HG03066 (cell line): ENCODE measurements around the gene TMEM125.
A peak's percentile ranks its signal among the peaks of the same experiment; 100 is the strongest.

Experiments
- ATAC-seq: cut with Tn5 transposase; IDR thresholded peaks from one replicate; pipeline ENCODE4 v1.9.1; 2021; ENCODE audit warnings: low read depth; ENCODE audit not compliant: unreplicated experiment

The TMEM125 gene

DNA sequence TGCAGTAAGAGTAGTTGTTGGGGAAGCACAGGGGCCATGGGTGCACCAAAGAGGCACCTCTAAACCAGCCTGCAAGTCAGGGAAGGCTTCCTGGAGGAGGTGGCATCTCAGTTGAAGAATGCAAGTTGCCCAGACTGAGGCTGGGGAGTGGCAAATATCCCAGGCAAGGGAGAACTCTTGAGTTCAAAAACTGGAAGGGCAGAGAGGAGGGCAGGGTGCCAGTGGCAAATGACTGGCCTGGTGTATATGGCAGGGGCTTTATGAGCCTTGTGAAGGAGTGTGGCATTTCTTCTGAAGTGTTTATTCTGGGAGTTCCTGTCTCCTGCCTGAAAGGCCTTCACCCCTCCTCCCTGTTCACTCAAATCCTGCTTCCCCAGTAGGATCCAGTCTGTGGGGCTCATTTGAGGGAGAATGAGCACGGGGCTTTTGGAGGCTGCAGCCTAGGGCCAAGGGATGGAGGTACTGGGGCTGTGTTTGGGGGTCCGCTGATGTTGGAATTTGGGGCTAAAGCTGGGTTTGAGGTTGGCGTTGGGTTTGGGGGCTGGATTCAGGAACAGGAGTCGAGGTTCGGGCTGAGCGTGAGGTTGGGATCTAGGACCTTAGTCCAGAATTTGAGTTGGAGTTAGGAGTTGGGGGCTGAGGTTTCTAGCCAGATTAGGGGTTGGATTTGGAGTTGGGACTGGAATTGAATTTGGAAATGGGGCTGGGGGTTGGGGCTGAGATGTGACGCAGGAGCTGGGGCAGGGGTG is at the start of gene TMEM125:
TSS of gene TMEM125 (plus strand) at position 357 of the 749 bp plus-strand sequence. CDS start 2,740 bp downstream, outside the sequence.
- ATAC-seq, result no peak

- peak; percentile 83 for ATAC-seq
Measured at GRCh38 chr1:43220905-43221778, 48.6 kb upstream of the TMEM125 start.

GRCh38 chr1:43221797-43222196 is 48.0 kb upstream of the TMEM125 start:
- ATAC-seq, result no peak

DNA sequence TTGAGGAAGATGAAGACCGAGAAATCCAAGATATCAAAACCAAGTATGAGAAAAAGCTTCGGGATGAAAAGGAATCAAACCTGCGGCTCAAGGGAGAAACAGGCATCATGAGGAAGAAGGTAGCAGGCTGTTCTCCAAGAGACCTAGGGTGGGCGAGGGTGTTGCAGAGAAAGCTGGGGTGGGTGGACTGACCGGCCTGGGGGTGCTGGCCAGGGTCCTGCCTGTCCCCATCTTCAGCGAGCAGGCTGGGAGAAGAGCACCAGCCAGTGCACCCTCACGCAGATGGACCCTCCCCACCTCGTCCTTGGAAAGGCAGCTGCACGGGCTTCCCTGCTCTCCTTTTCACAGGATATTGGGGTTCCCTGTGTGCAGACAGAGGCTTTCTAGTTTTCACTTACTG is 46.9 kb upstream of the TMEM125 start:
- no peak for ATAC-seq

DNA sequence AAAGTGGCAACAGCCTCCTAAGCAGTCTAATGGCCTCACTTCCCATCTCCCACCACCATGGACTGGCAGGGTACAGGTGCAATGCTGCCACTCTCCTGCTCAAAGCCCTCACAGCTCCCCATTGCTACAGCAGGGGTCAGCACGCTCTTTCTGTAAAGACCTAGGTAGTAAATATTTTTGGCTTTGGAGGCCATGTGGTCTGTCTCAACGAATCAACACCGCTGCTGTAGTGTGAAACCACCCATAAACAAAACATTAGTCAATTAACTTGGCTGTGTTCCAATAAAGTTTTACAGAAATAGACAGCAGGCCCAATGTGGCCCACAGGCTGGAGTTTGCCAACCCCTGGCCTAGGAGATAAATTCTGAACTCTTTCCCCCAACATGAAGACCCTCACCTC is 44.6 kb upstream of the TMEM125 start:
- no peak for ATAC-seq

DNA sequence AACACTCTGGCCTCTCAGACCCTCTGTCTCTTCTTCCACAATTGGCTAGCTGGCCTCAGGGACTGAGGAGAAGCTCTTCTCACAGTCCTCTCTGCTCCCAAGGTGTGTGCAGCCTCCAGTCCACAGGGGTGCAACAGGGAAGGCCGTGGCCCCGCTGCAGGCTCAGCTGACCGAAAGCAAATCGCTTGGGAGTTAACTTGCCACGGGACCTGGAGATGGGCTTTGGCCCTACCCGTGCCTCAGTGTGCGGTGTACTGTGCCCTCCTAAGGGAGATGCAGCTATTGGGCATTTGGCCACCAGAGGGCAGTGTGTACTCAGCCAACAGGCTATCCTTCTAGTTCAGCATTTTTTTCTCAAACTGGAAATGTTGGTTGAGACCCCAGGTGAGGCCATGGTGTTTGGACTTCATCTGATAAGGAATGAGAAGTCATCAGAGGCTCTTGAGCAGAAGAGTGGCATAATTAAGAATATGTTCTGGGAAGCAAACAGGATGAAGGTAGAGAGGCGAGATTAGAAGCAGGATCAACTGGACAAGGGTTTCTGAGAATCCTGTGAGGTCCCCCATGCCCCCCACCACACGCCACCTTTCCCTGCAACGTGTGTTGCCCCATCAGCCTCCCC is 42.5 kb upstream of the TMEM125 start:
- no peak for ATAC-seq

- no peak for ATAC-seq
Measured at GRCh38 chr1:43229826-43230780, 39.7 kb upstream of the TMEM125 start.

DNA sequence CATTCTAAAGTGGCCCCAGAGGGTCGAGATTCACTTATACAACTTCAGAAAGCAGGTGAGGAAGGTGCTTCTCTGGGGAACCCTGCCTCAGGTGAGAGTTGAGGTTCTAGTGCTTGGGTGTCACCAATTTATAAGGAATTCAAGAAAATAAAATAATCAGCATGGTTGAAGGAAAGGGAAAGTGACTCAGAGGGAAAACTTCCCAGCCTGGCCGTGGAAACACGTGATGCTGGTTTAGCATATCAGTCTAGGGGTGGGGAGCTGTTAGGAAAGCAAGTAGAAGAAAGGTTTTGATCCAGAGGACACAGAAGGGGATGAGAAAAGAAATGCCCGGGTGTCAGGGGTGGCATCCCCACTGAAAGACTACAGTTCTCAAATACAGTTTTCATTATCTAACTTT is 37.7 kb upstream of the TMEM125 start:
- ATAC-seq, result no peak

- ATAC-seq, result no peak
Measured at GRCh38 chr1:43232482-43232881, 37.3 kb upstream of the TMEM125 start.

GRCh38 chr1:43233631-43234030 is 36.2 kb upstream of the TMEM125 start:
- no peak for ATAC-seq

GRCh38 chr1:43234267-43234666 is 35.5 kb upstream of the TMEM125 start:
- ATAC-seq, result no peak

- no peak for ATAC-seq
Measured at GRCh38 chr1:43235040-43235439, 34.7 kb upstream of the TMEM125 start.

- no peak for ATAC-seq
Measured at GRCh38 chr1:43235451-43236121, 34.2 kb upstream of the TMEM125 start.

- ATAC-seq, result no peak
Measured at GRCh38 chr1:43237121-43237520, 32.7 kb upstream of the TMEM125 start.

DNA sequence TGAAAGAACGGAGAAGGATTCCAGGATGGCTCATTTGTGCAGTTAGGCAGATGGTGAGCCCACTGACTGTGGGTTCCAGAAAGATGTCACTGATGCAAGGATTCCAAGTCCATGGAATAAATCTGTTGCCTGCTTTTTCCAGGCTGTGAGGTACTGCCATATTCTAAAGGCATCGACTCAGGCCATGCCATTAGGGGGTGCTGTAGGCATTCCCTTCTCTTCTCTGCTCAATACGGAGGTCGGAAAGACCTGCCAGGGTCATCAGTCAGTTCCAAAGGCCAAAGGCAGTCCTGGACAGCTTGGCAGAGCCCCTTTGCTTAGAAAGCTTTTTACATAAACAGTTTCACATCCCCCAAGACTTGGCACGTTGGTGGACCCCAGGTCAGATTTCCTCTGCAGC is 31.7 kb upstream of the TMEM125 start:
- no peak for ATAC-seq

GRCh38 chr1:43238991-43239469 is 30.8 kb upstream of the TMEM125 start:
- ATAC-seq, result peak; percentile 24

DNA sequence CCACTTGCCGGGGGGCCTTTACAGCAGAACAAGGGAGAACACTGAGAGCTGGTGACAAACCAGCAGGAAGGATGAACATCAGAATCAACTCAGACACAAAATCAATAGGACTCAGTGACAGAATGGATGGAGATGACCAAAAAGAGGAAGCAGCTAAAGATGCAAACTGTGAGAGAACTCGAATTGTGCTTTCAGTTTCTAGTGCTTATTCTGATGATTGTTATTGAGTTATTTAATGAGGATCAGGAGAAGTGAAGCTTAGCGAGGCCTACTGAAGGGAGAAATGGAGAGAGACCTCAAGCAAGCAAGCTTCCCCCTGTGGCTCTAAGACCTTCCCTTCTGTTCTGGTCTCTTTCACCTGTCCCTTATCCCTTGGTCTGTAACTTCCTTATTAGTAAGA is 30.3 kb upstream of the TMEM125 start:
- peak; percentile 58 for ATAC-seq

- no peak for ATAC-seq
Measured at GRCh38 chr1:43241413-43241836, 28.4 kb upstream of the TMEM125 start.

- no peak for ATAC-seq
Measured at GRCh38 chr1:43243299-43243698, 26.5 kb upstream of the TMEM125 start.
